Activated naive CD4-positive, alpha-beta T cell treated with anti-CD3 and anti-CD28 coated beads, Interleukin-2, amount 10 ng/mL, durations not matched to agents 7 days and 5 days (primary cell): ENCODE measurements around the gene FOXP1.

Experiments used
- CTCF ChIA-PET: fragments of 350-600 bp; sonication (Branson Sonifier 250); formaldehyde crosslinking; loops from one replicate; lab custom pipeline; 2021; ENCODE audit warnings: antibody characterized with exemption; lab: Charles Lee
- DNase-seq: peaks from one replicate; pipeline ENCODE4 v3.0.0-alpha.2; 2020
- H3K27ac Mint-ChIP-seq: one replicate; pipeline ENCODE4 v1.8.0; 2021; ENCODE audit warnings: mild to moderate bottlenecking, moderate library complexity, mixed read lengths
- H3K27me3 Mint-ChIP-seq: one replicate; pipeline ENCODE4 v1.8.0; 2021; ENCODE audit warnings: mild to moderate bottlenecking, mixed read lengths
- H3K36me3 Mint-ChIP-seq: one replicate; pipeline ENCODE4 v1.8.0; 2021; ENCODE audit warnings: mixed read lengths
- H3K4me1 Mint-ChIP-seq: one replicate; pipeline ENCODE4 v1.8.0; 2021; ENCODE audit warnings: mixed read lengths
- H3K4me3 Mint-ChIP-seq: one replicate; pipeline ENCODE4 v1.8.0; 2021; ENCODE audit warnings: mild to moderate bottlenecking, moderate library complexity, mixed read lengths
- H3K9me3 Mint-ChIP-seq: one replicate; pipeline ENCODE4 v1.8.0; 2021; ENCODE audit warnings: mixed read lengths

FOXP1 gene

DNA sequence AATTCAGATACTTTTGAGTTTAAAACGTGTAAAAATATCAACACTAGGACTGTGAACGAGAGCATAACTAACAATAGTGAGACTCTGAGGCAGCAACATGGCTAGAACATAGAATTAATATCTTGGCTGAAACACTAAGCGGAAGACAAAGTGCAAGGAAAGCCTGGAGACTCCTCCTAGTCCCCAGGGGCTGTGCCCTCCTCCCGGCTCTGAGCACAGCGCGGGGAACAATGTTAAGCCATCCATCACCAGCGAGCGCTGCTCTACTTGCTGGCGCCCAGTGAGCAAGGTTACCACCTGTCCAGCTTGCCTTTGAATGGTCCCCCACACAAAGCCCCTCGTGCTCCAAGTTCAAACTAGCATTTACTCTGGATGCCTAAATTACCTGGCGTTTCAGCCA lies 436.9 kb downstream of the FOXP1 start:
- H3K4me3 Mint-ChIP-seq = no peak overlapping the region
- no peak overlapping the region for H3K27ac Mint-ChIP-seq
- H3K4me1 Mint-ChIP-seq = peaks cover 22% of the 10 kb centered on the region
- no peaks in the 10 kb centered on the region for H3K9me3 Mint-ChIP-seq
- no peaks in the 10 kb centered on the region for H3K27me3 Mint-ChIP-seq
- CTCF ChIA-PET = no interaction called here
- no peaks in the 10 kb centered on the region for H3K36me3 Mint-ChIP-seq
- no peak for DNase-seq

DNA sequence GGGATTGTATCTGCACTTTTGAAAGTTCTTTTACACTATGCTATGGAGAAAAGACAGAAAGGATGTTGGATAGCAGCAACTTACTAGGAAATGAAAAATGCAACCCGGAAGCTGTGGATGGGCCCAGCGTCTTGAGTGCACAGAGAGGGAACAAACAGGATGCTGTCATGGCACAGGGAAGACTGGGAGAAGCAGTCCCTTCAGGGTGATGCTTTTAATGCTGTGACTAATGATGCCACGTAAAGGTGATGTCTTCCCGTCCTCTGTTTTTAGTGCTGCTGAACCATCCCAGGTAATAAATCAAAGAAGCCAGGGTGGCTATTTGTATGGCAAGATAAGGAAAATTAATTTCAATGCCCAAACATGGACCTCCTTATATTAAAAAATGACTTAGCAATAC lies 437.6 kb downstream of the FOXP1 start:
- H3K4me1 Mint-ChIP-seq = peaks cover 24% of the 10 kb centered on the region

DNA sequence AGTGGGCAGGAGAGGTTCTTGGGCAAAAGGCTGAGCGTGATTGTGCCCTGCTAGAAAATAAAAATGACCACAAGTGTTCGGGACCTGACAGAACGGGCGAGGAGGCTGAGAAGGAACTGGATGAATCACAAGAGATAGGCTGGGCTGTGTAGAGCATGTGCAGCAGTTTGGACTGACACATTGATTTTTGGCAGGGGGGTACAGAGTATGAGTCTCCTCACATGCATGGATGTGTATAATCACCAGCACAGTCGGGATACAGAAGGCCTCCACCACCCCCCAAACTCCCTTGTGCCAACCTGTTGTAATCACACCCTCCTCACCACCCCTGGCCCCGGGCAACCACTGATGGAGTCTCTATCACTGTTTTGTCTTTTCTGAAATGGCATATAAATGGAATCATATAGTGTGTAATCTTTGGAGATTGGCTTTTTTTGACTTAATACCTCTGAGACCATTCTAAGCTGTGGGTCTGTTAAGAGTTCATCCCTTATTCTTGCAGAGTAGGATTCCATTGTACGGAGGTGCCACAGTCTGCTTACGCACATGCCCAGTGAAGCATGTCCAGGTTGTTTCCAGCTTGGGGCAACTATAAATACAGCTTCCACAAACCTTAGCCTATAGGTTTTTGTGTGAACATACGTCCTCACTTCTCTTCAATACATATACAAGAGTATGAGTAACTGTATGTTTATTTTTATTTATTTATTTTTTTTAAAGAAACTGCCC lies 438.8 kb downstream of the FOXP1 start:
- no peak for DNase-seq
- H3K36me3 Mint-ChIP-seq = no peaks in the 10 kb centered on the region
- no peaks in the 10 kb centered on the region for H3K9me3 Mint-ChIP-seq
- CTCF ChIA-PET = no interaction called here
- no peaks in the 10 kb centered on the region for H3K27me3 Mint-ChIP-seq
- no peak overlapping the region for H3K27ac Mint-ChIP-seq
- no peak overlapping the region for H3K4me3 Mint-ChIP-seq
- peaks cover 11% of the 10 kb centered on the region for H3K4me1 Mint-ChIP-seq

More for the DNA sequence above, 437.6 kb downstream of the FOXP1 start:
- H3K9me3 Mint-ChIP-seq = no peaks in the 10 kb centered on the region
- no peaks in the 10 kb centered on the region for H3K27me3 Mint-ChIP-seq
- H3K4me3 Mint-ChIP-seq = no peak overlapping the region
- no peak for DNase-seq
- H3K36me3 Mint-ChIP-seq = no peaks in the 10 kb centered on the region
- CTCF ChIA-PET = no interaction called here
- no peak overlapping the region for H3K27ac Mint-ChIP-seq

DNA sequence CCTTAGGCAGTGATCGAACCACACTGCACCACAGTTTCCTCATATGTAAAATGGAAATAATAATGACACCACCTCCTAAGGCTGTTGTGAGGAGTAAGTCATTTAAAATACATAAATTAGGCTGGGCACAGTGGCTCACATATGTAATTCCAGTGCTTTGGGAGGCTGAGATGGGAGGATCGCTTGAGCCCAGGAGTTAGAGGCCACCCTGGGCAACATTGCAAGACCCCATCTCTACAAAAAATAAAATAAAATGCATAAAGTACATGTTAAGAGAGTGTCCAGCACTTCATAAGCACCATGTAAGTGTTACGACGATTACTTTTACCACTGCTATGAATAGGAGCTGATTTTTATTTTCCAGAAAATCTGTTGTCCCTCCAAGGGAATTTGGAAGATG lies 440.0 kb downstream of the FOXP1 start:
- CTCF ChIA-PET = interaction anchor here (1.5 kb wide), 1 partner anchor 10 kb away, joined by 3 read pairs; no protein-coding TSS in a partner anchor
- no peak overlapping the region for H3K27ac Mint-ChIP-seq
- no peak overlapping the region for H3K4me3 Mint-ChIP-seq
- no peak for DNase-seq
- no peaks in the 10 kb centered on the region for H3K9me3 Mint-ChIP-seq
- H3K36me3 Mint-ChIP-seq = no peaks in the 10 kb centered on the region
- no peaks in the 10 kb centered on the region for H3K27me3 Mint-ChIP-seq
- peaks cover 9% of the 10 kb centered on the region for H3K4me1 Mint-ChIP-seq

DNA sequence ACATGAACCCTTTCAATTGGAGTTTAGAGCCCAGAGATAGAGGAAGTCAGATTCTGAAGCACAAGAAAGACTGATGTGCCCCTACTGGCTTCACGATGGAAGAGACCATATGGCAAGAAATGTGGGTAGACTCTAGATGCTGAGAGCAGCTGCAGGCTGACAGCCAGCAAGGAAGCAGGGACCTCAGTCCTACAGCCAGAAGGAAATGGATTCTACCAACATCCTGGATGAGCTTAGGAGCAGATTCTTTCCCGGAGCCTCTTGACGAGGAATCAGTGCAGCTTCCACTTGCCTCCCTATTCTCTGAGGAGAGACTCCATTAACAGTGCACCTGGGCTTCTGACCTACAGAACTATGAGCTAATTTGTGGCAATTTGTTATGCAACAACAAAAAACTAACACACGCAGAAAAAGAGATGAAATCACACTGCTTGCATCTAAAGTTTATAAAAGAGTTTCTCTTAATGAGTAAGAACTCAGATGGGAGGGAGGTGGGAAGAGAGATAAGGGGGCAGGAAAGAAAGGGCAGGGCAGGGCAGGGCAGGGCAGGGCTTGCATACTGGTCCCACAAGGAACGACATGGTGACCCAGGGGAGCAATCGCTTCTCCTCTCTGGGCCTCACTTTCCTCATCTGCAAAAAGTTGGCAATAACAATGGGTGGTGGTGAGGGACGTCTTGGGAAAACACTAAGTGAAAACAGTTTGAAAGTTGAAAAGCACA lies 440.9 kb downstream of the FOXP1 start:
- no peaks in the 10 kb centered on the region for H3K9me3 Mint-ChIP-seq
- no peak for DNase-seq
- no peak overlapping the region for H3K27ac Mint-ChIP-seq
- no peaks in the 10 kb centered on the region for H3K36me3 Mint-ChIP-seq
- H3K27me3 Mint-ChIP-seq = no peaks in the 10 kb centered on the region
- H3K4me3 Mint-ChIP-seq = no peak overlapping the region
- CTCF ChIA-PET = interaction anchor here (1.5 kb wide), 1 partner anchor 9 kb away, joined by 3 read pairs; no protein-coding TSS in a partner anchor
- H3K4me1 Mint-ChIP-seq = peaks cover 9% of the 10 kb centered on the region

DNA sequence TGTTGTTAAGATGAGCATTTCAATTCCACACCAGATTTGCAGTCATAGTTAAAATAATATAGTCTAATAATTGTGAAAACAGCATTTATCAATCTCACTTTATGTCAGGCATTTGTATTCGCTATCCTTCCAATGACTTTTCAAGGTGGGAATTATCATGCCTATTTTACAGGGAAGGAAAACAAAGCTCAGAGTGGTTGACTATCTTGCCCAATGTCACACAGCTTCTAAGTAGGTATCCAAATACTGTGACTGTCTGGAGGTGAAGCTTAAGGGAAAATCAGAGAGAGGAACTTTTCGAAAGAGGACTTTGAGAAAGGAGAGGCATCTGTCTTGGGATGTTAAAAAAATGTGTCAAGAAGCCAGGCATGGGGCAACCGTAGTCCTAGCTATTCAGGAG lies 443.1 kb downstream of the FOXP1 start:
- CTCF ChIA-PET = no interaction called here
- no peaks in the 10 kb centered on the region for H3K36me3 Mint-ChIP-seq
- no peak overlapping the region for H3K4me3 Mint-ChIP-seq
- H3K4me1 Mint-ChIP-seq = peaks cover 11% of the 10 kb centered on the region
- H3K27me3 Mint-ChIP-seq = no peaks in the 10 kb centered on the region
- no peak overlapping the region for H3K27ac Mint-ChIP-seq
- no peaks in the 10 kb centered on the region for H3K9me3 Mint-ChIP-seq
- no peak for DNase-seq

DNA sequence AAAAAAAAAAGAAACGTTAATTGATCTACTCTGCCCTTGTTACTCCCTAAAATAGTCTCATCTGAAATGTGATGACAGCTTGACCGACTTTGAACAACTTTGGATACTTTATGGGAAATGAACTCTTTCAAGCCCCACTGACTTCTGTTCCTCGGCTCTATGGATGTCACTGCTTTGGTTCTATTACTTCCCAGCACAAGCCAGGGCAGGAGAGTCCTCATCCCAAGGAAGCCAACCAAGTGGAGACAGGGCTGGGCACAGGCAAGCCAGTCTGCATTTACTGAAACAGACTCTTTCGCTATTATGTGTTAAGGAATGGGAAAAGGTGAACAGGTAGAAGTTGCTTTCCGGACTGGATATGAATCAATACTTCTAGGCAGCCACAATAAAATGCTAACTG lies 444.0 kb downstream of the FOXP1 start:
- Mint-ChIP-seq H3K27ac (no peak overlapping the region), H3K27me3 (no peaks in the 10 kb centered on the region), H3K9me3 (no peaks in the 10 kb centered on the region), H3K4me1 (peaks cover 18% of the 10 kb centered on the region), H3K36me3 (no peaks in the 10 kb centered on the region), H3K4me3 (no peak overlapping the region)
- CTCF ChIA-PET = interaction anchor here (0.6 to 0.7 kb wide), 2 partner anchors 541 to 566 kb away, joined by 5 read pairs; no protein-coding TSS in a partner anchor
- DNase-seq = no peak

DNA sequence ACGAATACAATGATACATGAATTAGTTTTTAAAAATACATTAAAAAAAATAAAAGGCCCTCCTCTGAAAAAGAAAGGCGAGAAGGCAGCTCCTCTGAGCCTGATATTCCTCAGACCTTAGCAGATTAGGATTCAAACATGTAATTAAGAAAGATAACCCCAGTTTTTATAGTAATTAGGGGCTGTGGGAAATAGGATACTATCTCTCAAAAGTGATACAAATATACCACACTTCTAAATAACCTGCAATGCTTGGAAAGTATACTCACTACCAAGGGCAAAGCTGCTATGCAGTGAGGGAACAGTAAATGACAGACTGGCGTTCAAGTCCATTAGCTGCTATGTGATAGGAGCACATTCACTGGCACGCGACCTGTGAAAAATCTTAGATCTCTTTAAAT lies 445.1 kb downstream of the FOXP1 start:
- Mint-ChIP-seq H3K36me3 (no peaks in the 10 kb centered on the region), H3K4me3 (no peak overlapping the region), H3K27me3 (no peaks in the 10 kb centered on the region), H3K4me1 (peaks cover 28% of the 10 kb centered on the region), H3K27ac (no peak overlapping the region), H3K9me3 (no peaks in the 10 kb centered on the region)
- no peak for DNase-seq
- CTCF ChIA-PET = no interaction called here

DNA sequence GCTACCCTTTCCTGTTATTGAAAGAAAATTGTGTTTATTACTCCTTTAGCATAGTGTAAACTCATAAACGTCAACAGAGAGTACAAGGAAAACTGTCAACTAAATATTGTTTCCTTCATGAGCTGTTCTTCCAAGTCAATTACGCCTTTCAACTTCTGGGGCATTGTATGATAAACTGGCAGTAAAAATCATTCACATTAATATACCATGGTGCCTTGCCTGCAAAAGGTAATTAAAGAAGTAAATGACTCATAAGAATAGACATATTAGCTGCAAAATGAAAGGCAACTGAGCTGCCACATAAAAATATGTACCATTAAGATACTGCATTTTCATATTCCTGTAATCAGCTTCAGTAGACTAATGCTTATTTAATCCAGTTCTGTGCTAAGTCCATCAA lies 447.3 kb downstream of the FOXP1 start:
- H3K4me3 Mint-ChIP-seq = no peak overlapping the region
- CTCF ChIA-PET = no interaction called here
- no peaks in the 10 kb centered on the region for H3K36me3 Mint-ChIP-seq
- no peaks in the 10 kb centered on the region for H3K9me3 Mint-ChIP-seq
- DNase-seq = no peak
- H3K4me1 Mint-ChIP-seq = peaks cover 41% of the 10 kb centered on the region
- no peaks in the 10 kb centered on the region for H3K27me3 Mint-ChIP-seq
- H3K27ac Mint-ChIP-seq = no peak overlapping the region

DNA sequence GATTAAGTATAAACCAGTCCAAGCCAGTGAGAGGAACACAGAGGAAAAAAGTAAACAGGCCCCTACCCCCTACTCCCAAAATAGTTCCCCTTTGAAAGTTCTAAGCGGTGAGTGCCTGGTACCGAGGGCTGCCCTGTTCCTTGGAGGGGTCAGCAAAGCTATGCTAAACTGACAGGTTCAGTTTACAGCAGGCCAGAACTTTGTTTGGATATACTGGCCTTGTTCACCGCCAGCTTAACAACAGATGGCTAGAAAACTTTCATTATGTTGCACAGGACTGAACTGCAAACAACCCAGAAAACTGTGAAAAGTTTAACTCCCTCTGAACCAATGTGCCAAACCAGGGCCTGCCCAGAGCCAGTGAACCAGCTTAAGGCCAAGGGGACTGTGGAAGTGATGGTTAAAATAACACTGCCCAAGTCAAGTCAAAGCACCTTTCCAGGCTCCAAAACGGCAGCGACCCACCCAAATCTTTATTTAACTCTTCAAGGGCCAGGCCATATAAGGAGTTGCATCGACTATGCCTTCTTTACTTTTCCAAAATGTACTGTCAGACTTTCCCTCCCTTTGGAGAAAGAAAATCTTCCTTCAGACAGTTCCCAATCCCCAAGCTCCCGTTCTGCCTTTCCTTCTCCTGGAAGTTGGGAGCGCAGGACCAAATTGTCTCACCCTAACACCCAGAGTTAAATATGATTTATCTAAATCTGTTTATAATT lies 448.0 kb downstream of the FOXP1 start:
- no peak overlapping the region for H3K27ac Mint-ChIP-seq
- H3K27me3 Mint-ChIP-seq = no peaks in the 10 kb centered on the region
- DNase-seq = no peak
- H3K9me3 Mint-ChIP-seq = no peaks in the 10 kb centered on the region
- peaks cover 48% of the 10 kb centered on the region for H3K4me1 Mint-ChIP-seq
- CTCF ChIA-PET = no interaction called here
- H3K36me3 Mint-ChIP-seq = no peaks in the 10 kb centered on the region
- H3K4me3 Mint-ChIP-seq = no peak overlapping the region

DNA sequence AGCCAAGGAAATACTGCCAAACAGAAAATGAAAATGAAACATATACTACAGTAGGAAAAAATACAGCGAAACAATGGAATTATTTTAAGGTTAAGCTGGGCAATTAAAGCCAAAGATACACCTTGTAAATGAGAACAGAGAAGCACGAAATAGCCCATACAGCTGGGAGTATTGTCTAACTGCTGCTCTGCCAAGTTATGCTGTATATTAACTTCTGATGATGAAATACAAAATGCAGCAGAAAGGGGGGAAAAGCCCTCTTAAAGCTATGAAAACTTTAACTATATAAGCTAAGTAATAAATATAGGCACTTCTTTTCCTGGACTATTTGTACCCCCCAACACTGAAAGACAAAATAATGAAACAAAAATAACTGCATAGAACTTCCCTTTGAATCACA lies 449.0 kb downstream of the FOXP1 start:
- H3K4me1 Mint-ChIP-seq = peaks cover 50% of the 10 kb centered on the region
- DNase-seq = no peak
- no peaks in the 10 kb centered on the region for H3K9me3 Mint-ChIP-seq
- no peaks in the 10 kb centered on the region for H3K27me3 Mint-ChIP-seq
- peaks cover 2% of the 10 kb centered on the region for H3K36me3 Mint-ChIP-seq
- no peak overlapping the region for H3K4me3 Mint-ChIP-seq
- CTCF ChIA-PET = no interaction called here
- H3K27ac Mint-ChIP-seq = no peak overlapping the region

DNA sequence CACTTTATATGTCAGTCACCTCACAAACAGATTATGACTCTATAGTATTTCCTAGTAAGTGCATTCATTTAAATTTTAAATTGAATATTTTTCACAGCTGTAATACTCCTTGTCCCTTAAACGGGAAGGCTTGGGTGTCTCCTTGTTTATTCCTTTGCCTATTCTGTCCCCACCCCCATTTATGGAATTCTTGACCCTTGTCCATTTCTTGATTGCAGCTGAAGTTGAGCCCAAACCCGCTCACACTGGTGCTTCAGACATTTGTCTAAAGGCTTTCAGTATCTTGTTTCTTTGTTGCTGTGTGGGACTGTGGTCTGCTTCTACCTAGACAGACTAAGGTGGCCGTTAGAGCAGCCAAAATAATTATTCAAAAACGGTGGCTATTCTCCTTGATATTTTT lies 449.7 kb downstream of the FOXP1 start:
- H3K27me3 Mint-ChIP-seq = no peaks in the 10 kb centered on the region
- no peak overlapping the region for H3K4me3 Mint-ChIP-seq
- H3K9me3 Mint-ChIP-seq = no peaks in the 10 kb centered on the region
- peaks cover 52% of the 10 kb centered on the region for H3K4me1 Mint-ChIP-seq
- H3K36me3 Mint-ChIP-seq = peaks cover 4% of the 10 kb centered on the region
- DNase-seq = no peak
- H3K27ac Mint-ChIP-seq = no peak overlapping the region
- CTCF ChIA-PET = interaction anchor here (0.8 kb wide), 1 partner anchor 9 kb away, joined by 3 read pairs; no protein-coding TSS in a partner anchor

DNA sequence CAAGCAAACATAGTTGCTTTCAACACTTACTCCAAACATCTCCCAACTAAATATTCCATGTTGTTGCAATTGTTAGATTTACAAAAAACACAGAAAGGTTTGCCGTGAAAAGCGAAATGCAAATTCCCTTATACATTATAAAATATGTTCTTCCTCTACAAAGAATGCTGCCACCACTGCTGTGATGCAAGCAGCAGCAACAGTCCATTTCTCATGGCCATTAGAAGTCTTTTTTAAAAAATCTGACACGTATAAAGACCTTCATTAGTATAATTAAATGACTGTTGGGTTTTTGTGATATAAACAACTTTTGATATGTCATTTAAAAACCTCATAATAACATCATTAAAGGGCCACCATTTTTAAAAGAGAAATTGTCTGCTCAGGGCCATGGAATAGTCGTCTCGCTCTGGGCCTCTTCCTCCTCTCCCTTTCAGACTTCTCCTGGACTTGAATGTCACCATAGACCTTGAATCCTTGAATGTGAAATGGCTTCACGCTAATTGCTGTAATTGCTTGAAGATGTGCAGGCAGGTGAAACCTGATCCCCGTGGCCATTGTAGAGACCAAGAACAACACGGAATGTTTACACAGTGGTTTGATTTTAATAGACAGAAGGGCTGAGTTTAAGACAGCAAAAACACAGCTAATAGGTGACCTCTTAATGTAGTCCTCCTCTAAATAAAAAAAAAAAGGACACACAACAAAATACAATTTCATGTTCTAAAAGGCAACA lies 450.4 kb downstream of the FOXP1 start:
- CTCF ChIA-PET = interaction anchor here (0.7 to 0.8 kb wide), 2 partner anchors 10 to 46 kb away, joined by 3 read pairs; no protein-coding TSS in a partner anchor
- H3K27me3 Mint-ChIP-seq = no peaks in the 10 kb centered on the region
- peak overlapping the region; percentile 100 for H3K27ac Mint-ChIP-seq
- H3K9me3 Mint-ChIP-seq = no peaks in the 10 kb centered on the region
- no peak for DNase-seq
- peaks cover 55% of the 10 kb centered on the region for H3K4me1 Mint-ChIP-seq
- peaks cover 6% of the 10 kb centered on the region for H3K36me3 Mint-ChIP-seq
- no peak overlapping the region for H3K4me3 Mint-ChIP-seq
